Liver (tissue), 9 donors: ENCODE measurements around the gene CDC42EP1. TPM values are rescaled to one million over a fixed set of nuclear protein-coding genes. Genes with fewer than 3 reads are reported as not detected.
"Not testable (repeated sequence)": the region's sequence is repeated elsewhere in the genome, so short reads cannot be mapped to it uniquely, and the experiment has no call there.

Source experiments
- DNase-seq: peaks from one replicate; pipeline ENCODE4 v3.0.0-alpha.2; 2017; ENCODE audit warnings: low spot score
- H3K27ac ChIP-seq, 2 donors: one replicate each; pipeline ENCODE4 v1.7.0; 2013; ENCODE audit warnings: inconsistent platforms in 2 of 2, low read length in 2 of 2, control low read depth in 1 of 2, low read depth in 1 of 2, mild to moderate bottlenecking in 1 of 2
- H3K27me3 ChIP-seq, 4 donors: one replicate each; pipeline versions ENCODE4 v1.6.1 to v1.7.0; 2013; ENCODE audit warnings: low read length in 3 of 4, inconsistent platforms in 1 of 4, mild to moderate bottlenecking in 1 of 4, moderate library complexity in 1 of 4; ENCODE audit not compliant: control insufficient read depth in 4 of 4, insufficient read depth in 4 of 4
- H3K36me3 ChIP-seq, 4 donors: one replicate each; pipeline versions ENCODE4 v1.6.1 to v1.7.0; 2013; ENCODE audit warnings: low read length in 3 of 4, mild to moderate bottlenecking in 3 of 4, low read depth in 1 of 4, moderate library complexity in 1 of 4; ENCODE audit not compliant: control insufficient read depth in 4 of 4, insufficient read depth in 3 of 4
- H3K4me1 ChIP-seq, 4 donors: one replicate each; pipeline versions ENCODE4 v1.6.1 to v1.7.0; 2013; ENCODE audit warnings: low read length in 3 of 4, mild to moderate bottlenecking in 3 of 4, moderate library complexity in 1 of 4; ENCODE audit not compliant: control insufficient read depth in 4 of 4, insufficient read depth in 4 of 4
- H3K4me3 ChIP-seq, 3 donors: one replicate each; pipeline versions ENCODE4 v1.6.1 to v1.7.0; 2013; ENCODE audit warnings: low read length in 3 of 3, control low read depth in 1 of 3, low read depth in 1 of 3, mild to moderate bottlenecking in 1 of 3
- H3K9ac ChIP-seq, 2 donors: one replicate each; pipeline ENCODE4 v1.7.0; 2013; ENCODE audit warnings: low read length in 2 of 2, mild to moderate bottlenecking in 2 of 2, moderate library complexity in 2 of 2, control low read depth in 1 of 2, low read depth in 1 of 2
- H3K9me3 ChIP-seq, 4 donors: one replicate each; pipeline versions ENCODE4 v1.6.1 to v1.7.0; 2013; ENCODE audit warnings: low read length in 3 of 4; ENCODE audit not compliant: control insufficient read depth in 4 of 4
- EGR1 ChIP-seq, 2 donors: IDR thresholded peaks; 2 replicates each; pipeline ENCODE4 v1.6.1; 2016 to 2018; ENCODE audit warnings: antibody characterized with exemption in 2 of 2, low read depth in 2 of 2
- FOXA1 ChIP-seq: IDR thresholded peaks from 2 replicates; pipeline ENCODE4 v1.6.1; 2016; ENCODE audit warnings: antibody characterized with exemption
- FOXA2 ChIP-seq: IDR thresholded peaks from 2 replicates; pipeline ENCODE4 v1.6.1; 2016; ENCODE audit warnings: antibody characterized with exemption
- GABPA ChIP-seq, 2 donors: IDR thresholded peaks in 1 of 2; conservative IDR thresholded peaks in 1 of 2; 2 replicates each; pipeline ENCODE4 v1.6.1; 2016; ENCODE audit warnings: antibody characterized with exemption in 2 of 2, mild to moderate bottlenecking in 1 of 2, moderate library complexity in 1 of 2
- HNF4G ChIP-seq: IDR thresholded peaks from 2 replicates; pipeline ENCODE4 v1.6.1; 2016; ENCODE audit warnings: antibody characterized with exemption
- RAD21 ChIP-seq, 2 donors: IDR thresholded peaks; 2 replicates each; pipeline ENCODE4 v1.6.1; 2016; ENCODE audit warnings: antibody characterized with exemption in 2 of 2, mild to moderate bottlenecking in 2 of 2
- RXRA ChIP-seq, 2 donors: IDR thresholded peaks; 2 replicates each; pipeline ENCODE4 v1.6.1; 2017 to 2018; ENCODE audit warnings: antibody characterized with exemption in 2 of 2, mild to moderate bottlenecking in 1 of 2
- SP1 ChIP-seq: IDR thresholded peaks from 2 replicates; pipeline ENCODE4 v1.6.1; 2018; ENCODE audit warnings: antibody characterized with exemption, mild to moderate bottlenecking
- TAF1 ChIP-seq: conservative IDR thresholded peaks from 2 replicates; pipeline ENCODE4 v1.6.1; 2016; ENCODE audit warnings: antibody characterized with exemption, mild to moderate bottlenecking
- YY1 ChIP-seq: IDR thresholded peaks from 2 replicates; pipeline ENCODE4 v1.6.1; 2016; ENCODE audit warnings: antibody characterized with exemption, mild to moderate bottlenecking
- WGBS: extraction: QIAGEN DNeasy Blood & Tissue Kit; methylation state at CpG from one replicate; pipeline ENCODE4 v1.1.7; 2013; 5-methylcytosine and 5-hydroxymethylcytosine counted together
- polyA plus RNA-seq, 2 donors: library from polyadenylated mRNA; stranded (reverse) in 1 of 2; unstranded in 1 of 2; fragments of 200-250 nt in 1 of 2; fragments of >200 nt in 1 of 2; fragmentation: Nextera tagmentation in 1 of 2; extraction: Ambion mirVana in 1 of 2; gene quantifications; one replicate each; pipeline versions ENCODE4 v1.2.1 to v1.2.3, GENCODE V29; 2013 to 2015
- total RNA-seq, 2 donors: library from RNA; depleted of rRNA; stranded (reverse); fragments of >200 nt; gene quantifications; one replicate each; pipeline ENCODE4 v1.2.3, GENCODE V29; 2014
- TF ChIP-seq, protein P1 (sequence below): IDR thresholded peaks from 2 replicates; pipeline ENCODE4 v1.6.1; 2016; ENCODE audit warnings: antibody characterized with exemption
- TF ChIP-seq, protein P2 (sequence below): IDR thresholded peaks from 2 replicates; pipeline ENCODE4 v1.6.1; 2016; ENCODE audit warnings: antibody characterized with exemption
- TF ChIP-seq, protein P3 (sequence below): fragments of 150-350 bp; IDR thresholded peaks from 2 replicates; pipeline ENCODE4 v1.5.1; 2017; ENCODE audit warnings: improper control_type of control experiment, low read depth, low read length; ENCODE audit not compliant: missing input control
- TF ChIP-seq, protein P4 (sequence below): IDR thresholded peaks from 2 replicates; pipeline ENCODE4 v1.6.1; 2016; ENCODE audit warnings: antibody characterized with exemption, mild to moderate bottlenecking
- donor health status: healthy.
- donor health status: healthy.
- donor health status: healthy.
- donor health status: healthy.
- donor health status: healthy.

The CDC42EP1 gene
- total and polyA plus RNA-seq, 4 donors, result 10.2 to 66.6 (median 31.2) TPM

DNA sequence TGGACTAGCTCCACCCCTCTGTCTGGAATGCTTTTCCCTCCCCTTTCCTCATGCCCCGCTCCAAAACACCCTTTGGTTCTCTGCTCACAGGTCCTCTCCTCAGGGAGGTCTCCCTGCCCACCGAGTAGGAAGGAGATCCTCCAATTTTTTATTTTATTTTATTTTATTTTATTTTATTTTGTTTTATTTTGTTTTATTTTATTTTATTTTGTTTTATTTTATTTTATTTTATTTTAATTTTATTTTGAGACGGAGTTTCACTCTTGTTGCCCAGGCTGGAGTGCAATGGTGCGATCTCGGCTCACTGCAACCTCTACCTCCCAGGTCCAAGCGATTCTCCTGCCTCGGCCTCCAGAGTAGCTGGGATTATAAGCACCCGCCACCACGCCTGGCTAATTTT is 32.3 kb upstream of the CDC42EP1 start:
- H3K4me1 ChIP-seq, H3K9ac ChIP-seq, H3K9me3 ChIP-seq, DNase-seq, H3K4me3 ChIP-seq, H3K36me3 ChIP-seq, H3K27ac ChIP-seq, H3K27me3 ChIP-seq: not testable (repeated sequence)
- WGBS, result 96% methylated on average over 9 of the region's 9 CpGs

DNA sequence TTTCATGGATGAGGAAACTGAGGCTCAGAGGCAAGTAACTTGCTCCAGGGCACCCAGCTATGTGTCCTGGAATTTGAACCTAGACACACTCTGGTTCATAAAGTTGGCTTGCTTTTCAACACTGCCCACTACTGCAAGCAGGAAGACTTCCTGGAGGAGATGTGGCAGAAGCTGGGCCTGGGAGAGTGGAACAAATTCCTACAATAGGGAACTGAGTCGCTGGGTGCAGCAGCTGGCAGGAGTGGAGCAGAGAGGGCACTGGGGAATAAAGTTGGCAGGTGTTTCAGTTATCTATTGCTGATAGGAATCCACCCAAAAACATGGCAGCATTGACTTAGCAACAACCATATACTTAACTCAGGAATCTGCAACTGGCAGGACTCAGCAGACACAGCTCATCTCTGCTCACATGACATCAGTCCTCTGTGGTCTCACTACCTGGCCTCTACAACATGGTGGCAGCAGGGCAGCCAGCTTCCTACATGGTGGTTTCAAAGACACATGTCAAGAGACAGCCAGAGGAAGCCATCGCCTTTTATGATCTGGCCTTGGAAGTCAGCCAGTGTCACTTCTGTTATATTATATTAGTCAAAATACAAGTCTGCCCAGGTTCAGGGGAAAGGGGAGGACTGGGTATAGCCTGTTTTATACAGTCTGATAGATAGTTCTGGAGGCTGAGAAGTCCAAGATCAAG is 30.5 kb upstream of the CDC42EP1 start:
- DNase-seq, result no peak
- TF ChIP-seq FOXA2 (no peak), FOXA1 (no peak)
- no peaks in the 10 kb centered on the region for H3K4me1 ChIP-seq

DNA sequence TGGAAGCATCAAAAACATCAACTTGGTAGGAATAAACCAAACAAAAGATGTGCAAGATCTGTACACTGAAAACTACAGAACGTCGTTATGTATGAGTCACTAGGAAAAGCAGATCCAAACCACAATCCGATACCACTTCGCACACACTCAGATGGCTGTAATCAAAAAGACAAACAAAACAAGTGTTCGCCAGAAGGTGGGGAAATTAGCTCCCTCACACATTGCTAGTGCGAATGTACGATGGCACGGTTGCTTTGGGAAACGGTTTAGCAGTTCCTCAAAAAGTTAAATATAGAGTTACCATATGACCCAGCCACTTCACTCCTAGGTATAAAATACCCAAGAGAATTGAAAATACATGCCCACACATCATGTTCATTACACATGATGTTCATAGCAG is 26.3 kb upstream of the CDC42EP1 start:
- Histone ChIP-seq H3K27me3 (no peaks in the 10 kb centered on the region), H3K4me1 (peaks cover 1 to 8% (median 2%) of the 10 kb centered on the region in 4 donors), H3K9me3 (no peaks in the 10 kb centered on the region), H3K36me3 (no peaks in the 10 kb centered on the region), H3K4me3 (no peak overlapping the region), H3K9ac (no peak overlapping the region), H3K27ac (no peak overlapping the region)
- no peak for DNase-seq
- TF ChIP-seq, protein P1, sequence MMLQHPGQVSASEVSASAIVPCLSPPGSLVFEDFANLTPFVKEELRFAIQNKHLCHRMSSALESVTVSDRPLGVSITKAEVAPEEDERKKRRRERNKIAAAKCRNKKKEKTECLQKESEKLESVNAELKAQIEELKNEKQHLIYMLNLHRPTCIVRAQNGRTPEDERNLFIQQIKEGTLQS, result no peak
- WGBS, result 77% methylated on average over 9 of the region's 9 CpGs

More for the DNA sequence above, 30.5 kb upstream of the CDC42EP1 start:
- Histone ChIP-seq H3K4me3 (no peak overlapping the region), H3K36me3 (no peaks in the 10 kb centered on the region), H3K9ac (no peak overlapping the region), H3K27me3 (no peaks in the 10 kb centered on the region), H3K27ac (no peak overlapping the region), H3K9me3 (no peaks in the 10 kb centered on the region)
- WGBS, result 77% methylated on average over 2 of the region's 2 CpGs

DNA sequence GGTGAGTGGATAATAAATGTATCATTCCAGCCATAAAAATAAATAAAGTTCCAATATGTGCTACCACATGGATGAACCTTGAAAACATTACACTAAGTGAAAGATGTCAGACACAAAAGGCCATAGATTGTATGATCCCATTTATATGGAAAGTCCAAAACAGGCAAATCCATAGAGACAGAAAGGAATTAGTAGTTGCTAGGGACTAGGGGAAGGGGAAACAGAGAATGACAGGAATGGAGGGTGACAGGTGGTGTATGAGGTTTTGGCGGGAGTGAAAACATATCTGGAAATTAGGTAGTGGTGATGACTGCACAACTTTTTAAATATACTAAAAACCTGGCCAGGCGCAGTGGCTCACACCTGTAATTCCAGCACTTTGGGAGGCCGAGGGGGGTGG is 25.8 kb upstream of the CDC42EP1 start:
- H3K4me1 ChIP-seq, result peaks cover 2 to 9% (median 3%) of the 10 kb centered on the region in 4 donors
- WGBS, result 96% methylated on average over 3 of the region's 3 CpGs
- no peaks in the 10 kb centered on the region for H3K36me3 ChIP-seq
- H3K4me3 ChIP-seq, result no peak overlapping the region
- TF ChIP-seq, protein P2, sequence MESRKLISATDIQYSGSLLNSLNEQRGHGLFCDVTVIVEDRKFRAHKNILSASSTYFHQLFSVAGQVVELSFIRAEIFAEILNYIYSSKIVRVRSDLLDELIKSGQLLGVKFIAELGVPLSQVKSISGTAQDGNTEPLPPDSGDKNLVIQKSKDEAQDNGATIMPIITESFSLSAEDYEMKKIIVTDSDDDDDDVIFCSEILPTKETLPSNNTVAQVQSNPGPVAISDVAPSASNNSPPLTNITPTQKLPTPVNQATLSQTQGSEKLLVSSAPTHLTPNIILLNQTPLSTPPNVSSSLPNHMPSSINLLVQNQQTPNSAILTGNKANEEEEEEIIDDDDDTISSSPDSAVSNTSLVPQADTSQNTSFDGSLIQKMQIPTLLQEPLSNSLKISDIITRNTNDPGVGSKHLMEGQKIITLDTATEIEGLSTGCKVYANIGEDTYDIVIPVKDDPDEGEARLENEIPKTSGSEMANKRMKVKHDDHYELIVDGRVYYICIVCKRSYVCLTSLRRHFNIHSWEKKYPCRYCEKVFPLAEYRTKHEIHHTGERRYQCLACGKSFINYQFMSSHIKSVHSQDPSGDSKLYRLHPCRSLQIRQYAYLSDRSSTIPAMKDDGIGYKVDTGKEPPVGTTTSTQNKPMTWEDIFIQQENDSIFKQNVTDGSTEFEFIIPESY, result no peak
- TF ChIP-seq GABPA (IDR thresholded peaks at IDR 0.05 in 1 of 2, conservative IDR thresholded peaks at IDR 0.05 in 1 of 2) (no peak), SP1 (no peak), FOXA2 (no peak), HNF4G (no peak), YY1 (no peak), EGR1 (IDR thresholded peaks at IDR 0.05; ENCODE audit: low read depth in 2 of 2) (no peak), TAF1 (no peak), RXRA (IDR thresholded peaks at IDR 0.05) (no peak), RAD21 (IDR thresholded peaks at IDR 0.05) (no peak)
- TF ChIP-seq, protein P1, result no peak
- TF ChIP-seq, protein P3, sequence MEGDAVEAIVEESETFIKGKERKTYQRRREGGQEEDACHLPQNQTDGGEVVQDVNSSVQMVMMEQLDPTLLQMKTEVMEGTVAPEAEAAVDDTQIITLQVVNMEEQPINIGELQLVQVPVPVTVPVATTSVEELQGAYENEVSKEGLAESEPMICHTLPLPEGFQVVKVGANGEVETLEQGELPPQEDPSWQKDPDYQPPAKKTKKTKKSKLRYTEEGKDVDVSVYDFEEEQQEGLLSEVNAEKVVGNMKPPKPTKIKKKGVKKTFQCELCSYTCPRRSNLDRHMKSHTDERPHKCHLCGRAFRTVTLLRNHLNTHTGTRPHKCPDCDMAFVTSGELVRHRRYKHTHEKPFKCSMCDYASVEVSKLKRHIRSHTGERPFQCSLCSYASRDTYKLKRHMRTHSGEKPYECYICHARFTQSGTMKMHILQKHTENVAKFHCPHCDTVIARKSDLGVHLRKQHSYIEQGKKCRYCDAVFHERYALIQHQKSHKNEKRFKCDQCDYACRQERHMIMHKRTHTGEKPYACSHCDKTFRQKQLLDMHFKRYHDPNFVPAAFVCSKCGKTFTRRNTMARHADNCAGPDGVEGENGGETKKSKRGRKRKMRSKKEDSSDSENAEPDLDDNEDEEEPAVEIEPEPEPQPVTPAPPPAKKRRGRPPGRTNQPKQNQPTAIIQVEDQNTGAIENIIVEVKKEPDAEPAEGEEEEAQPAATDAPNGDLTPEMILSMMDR, result no peak
- TF ChIP-seq, protein P4, sequence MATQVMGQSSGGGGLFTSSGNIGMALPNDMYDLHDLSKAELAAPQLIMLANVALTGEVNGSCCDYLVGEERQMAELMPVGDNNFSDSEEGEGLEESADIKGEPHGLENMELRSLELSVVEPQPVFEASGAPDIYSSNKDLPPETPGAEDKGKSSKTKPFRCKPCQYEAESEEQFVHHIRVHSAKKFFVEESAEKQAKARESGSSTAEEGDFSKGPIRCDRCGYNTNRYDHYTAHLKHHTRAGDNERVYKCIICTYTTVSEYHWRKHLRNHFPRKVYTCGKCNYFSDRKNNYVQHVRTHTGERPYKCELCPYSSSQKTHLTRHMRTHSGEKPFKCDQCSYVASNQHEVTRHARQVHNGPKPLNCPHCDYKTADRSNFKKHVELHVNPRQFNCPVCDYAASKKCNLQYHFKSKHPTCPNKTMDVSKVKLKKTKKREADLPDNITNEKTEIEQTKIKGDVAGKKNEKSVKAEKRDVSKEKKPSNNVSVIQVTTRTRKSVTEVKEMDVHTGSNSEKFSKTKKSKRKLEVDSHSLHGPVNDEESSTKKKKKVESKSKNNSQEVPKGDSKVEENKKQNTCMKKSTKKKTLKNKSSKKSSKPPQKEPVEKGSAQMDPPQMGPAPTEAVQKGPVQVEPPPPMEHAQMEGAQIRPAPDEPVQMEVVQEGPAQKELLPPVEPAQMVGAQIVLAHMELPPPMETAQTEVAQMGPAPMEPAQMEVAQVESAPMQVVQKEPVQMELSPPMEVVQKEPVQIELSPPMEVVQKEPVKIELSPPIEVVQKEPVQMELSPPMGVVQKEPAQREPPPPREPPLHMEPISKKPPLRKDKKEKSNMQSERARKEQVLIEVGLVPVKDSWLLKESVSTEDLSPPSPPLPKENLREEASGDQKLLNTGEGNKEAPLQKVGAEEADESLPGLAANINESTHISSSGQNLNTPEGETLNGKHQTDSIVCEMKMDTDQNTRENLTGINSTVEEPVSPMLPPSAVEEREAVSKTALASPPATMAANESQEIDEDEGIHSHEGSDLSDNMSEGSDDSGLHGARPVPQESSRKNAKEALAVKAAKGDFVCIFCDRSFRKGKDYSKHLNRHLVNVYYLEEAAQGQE, result no peak
- no peaks in the 10 kb centered on the region for H3K9me3 ChIP-seq
- no peak overlapping the region for H3K27ac ChIP-seq
- H3K27me3 ChIP-seq, result no peaks in the 10 kb centered on the region
- DNase-seq, result no peak
- no peak overlapping the region for H3K9ac ChIP-seq
